K562 (cell line): ENCODE results near the gene FN3KRP. TPM values are rescaled to one million over a fixed set of nuclear protein-coding genes. Genes with fewer than 3 reads are reported as not detected.

ENCODE experiments used
- ATF7 ChIP-seq: fragments of 450-650 bp; IDR thresholded peaks from 2 replicates; pipeline ENCODE4 v1.7.1; 2014; ENCODE audit warnings: mild to moderate bottlenecking, moderate library complexity
- CXXC5 ChIP-seq: fragments of 250-450 bp; sonication (Bioruptor Pico); IDR thresholded peaks from 2 replicates; pipeline ENCODE4 v1.8.0; 2022; ENCODE audit warnings: inconsistent platforms, mild to moderate bottlenecking, moderate library complexity
- HDAC2 ChIP-seq: fragments of 450-650 bp; IDR thresholded peaks from 2 replicates; pipeline ENCODE4 v1.6.1; 2016; ENCODE audit warnings: mild to moderate bottlenecking
- HDAC8 ChIP-seq: fragments of 450-650 bp; IDR thresholded peaks from 2 replicates; pipeline ENCODE4 v1.6.1; 2016; ENCODE audit warnings: mild to moderate bottlenecking, missing genetic modification characterization, moderate library complexity, missing compliant biosample characterization
- HNRNPLL ChIP-seq: fragments of 200-400 bp; formaldehyde crosslinking; IDR thresholded peaks from 2 replicates; pipeline ENCODE4 v1.6.1; 2017; ENCODE audit warnings: low read length, low read depth, mild to moderate bottlenecking; ENCODE audit not compliant: poor library complexity, severe bottlenecking
- POLR2B ChIP-seq: fragments of 450-650 bp; IDR thresholded peaks from 2 replicates; pipeline ENCODE4 v1.6.1; 2018; ENCODE audit warnings: low read depth; ENCODE audit not compliant: partially characterized antibody
- RB1 ChIP-seq: fragments of 450-650 bp; IDR thresholded peaks from 2 replicates; pipeline ENCODE4 v1.6.1; 2017; ENCODE audit warnings: low read depth, mild to moderate bottlenecking
- RREB1 ChIP-seq: fragments of 250-450 bp; sonication (Bioruptor Pico); IDR thresholded peaks from 2 replicates; pipeline ENCODE4 v1.4.0; 2020
- SRSF9 ChIP-seq: fragments of 200-400 bp; formaldehyde crosslinking; IDR thresholded peaks from 2 replicates; pipeline ENCODE4 v1.6.1; 2017; ENCODE audit warnings: low read depth, low read length, borderline replicate concordance
- ZFP30 ChIP-seq: fragments of 250-450 bp; sonication (Bioruptor Pico); IDR thresholded peaks from 2 replicates; pipeline ENCODE4 v1.8.0; 2022; ENCODE audit warnings: moderate library complexity, mild to moderate bottlenecking, inconsistent platforms, borderline replicate concordance
- ZNF407 ChIP-seq: fragments of 450-650 bp; IDR thresholded peaks from 2 replicates; pipeline ENCODE4 v1.6.1; 2016; ENCODE audit warnings: low read depth
- ZNF655 ChIP-seq: fragments of 250-450 bp; sonication (Bioruptor Pico); IDR thresholded peaks from 2 replicates; pipeline ENCODE4 v1.5.0; 2021
- polyA plus RNA-seq, 8 experiments: library from polyadenylated mRNA; depleted of rRNA in 4 of 8; stranded (reverse) in 5 of 8; unstranded in 3 of 8; fragments of >200 nt; fragmentation: Nextera tagmentation in 2 of 8; fragmentation: Illumina TruSeq in 1 of 8; extraction: Ambion mirVana in 2 of 8; extraction: Trizol in 1 of 8; gene quantifications; 2 replicates each; pipeline versions ENCODE4 v1.2.1 to v1.2.3, GENCODE V29; 2011 to 2014; ENCODE audit warnings: inconsistent platforms in 1 of 8, missing spikeins in 1 of 8
- total RNA-seq, 7 experiments: library from RNA; depleted of rRNA in 6 of 7; stranded (reverse); fragments of >200 nt in 6 of 7; fragmentation: Illumina TruSeq in 2 of 7; extraction: Trizol in 2 of 7; gene quantifications; 2 replicates each; pipeline versions ENCODE4 v1.2.1 to v1.2.3, GENCODE V29; 2011 to 2021; ENCODE audit warnings: low replicate concordance in 1 of 7

The FN3KRP gene
- total and polyA plus RNA-seq, 9 of the 15 experiments (the other 6 are each of a cell fraction or from before 2014, with no cell fraction given) = 2.0 to 32.1 (median 24.9) TPM

GRCh38 chr17:82698974-82699442 is 17.5 kb upstream of the FN3KRP start (continued):
- no peak for TF ChIP-seq RREB1
- TF ChIP-seq ZFP30 = no peak
- TF ChIP-seq POLR2B = no peak
- TF ChIP-seq RB1 = no peak
- TF ChIP-seq HDAC2 = no peak
- TF ChIP-seq ZNF655 (CRISPR knock-in tag) = no peak
- TF ChIP-seq SRSF9 = no peak
- TF ChIP-seq HNRNPLL = no peak
- 0 out of 2 replicates have a peak, but pooled peaks have one; percentile 1 for TF ChIP-seq ATF7
- TF ChIP-seq CXXC5 = no peak
- no peak for TF ChIP-seq HDAC8 (tag)
- no peak for TF ChIP-seq ZNF407
